NCI-H2029 treated with DMSO at 0.1 percent for 48 hours (cell line): ENCODE results near the gene DMRTB1.

Experiments
- DNase-seq: peaks from one replicate; lab custom pipeline; 2025; lab: John Stamatoyannopoulos, UW

Gene DMRTB1

DNA sequence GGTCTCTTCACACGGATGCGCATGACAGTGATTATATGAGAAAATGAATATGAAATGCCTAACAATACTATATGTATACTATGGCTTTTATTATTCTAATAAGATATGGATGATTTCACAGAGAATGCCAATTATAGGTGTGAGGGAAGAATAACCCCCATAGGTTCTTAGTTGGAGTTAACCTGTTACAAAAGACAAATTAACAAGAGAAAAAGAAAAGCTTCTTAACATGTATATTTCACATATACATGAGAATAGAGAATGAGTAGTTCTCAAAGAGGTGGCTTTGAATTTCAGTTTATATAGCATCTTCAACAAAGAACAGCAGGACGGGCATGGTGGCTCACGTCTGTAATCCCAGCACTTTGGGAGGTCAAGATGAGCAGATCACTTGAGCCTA lies 24.0 kb upstream of the DMRTB1 start:
- DNase-seq = no peak

DNA sequence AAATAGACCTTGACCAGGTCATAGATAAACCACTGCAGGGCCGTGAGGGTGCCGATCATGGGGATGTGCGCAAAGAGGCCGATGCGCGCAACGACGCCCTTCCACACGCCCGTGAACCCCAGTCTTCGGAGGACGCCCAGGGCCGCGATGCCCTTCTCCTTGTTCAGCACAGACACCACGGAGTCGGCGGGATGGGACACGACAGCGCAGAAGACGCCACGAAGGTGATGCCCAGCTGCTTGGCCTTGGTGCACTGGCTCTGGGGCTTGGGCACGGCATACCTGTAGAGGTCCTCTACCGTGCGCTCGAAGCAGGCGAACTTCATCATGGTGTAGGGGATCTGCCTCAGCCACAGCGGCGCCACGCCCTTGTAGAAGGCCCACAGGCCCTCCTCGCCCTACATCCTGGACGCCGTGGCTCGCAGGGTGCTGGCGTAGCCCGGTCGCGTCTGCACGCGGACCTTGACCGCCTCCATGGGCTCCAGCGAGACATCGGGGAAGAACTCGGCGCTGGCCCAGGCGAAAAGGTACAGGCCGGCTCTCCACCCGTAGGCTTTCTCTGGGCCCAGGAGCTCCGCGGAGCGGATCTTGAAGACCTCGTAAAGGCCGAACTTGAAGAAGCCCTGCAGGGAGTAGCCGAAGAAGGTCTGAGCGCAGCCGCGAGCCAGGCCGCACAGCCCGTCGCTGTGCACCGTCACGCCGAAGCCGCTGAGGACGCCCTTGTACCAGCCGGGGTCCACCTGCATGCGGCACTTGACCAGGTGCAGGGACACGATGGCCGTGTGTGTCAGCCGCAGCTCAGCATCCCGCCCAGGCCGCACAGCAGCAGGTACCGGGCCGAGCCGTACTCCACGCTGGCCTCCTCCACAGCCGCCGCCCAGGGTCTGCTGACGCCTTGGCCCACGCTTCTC lies 20.5 kb upstream of the DMRTB1 start:
- no peak for DNase-seq

DNA sequence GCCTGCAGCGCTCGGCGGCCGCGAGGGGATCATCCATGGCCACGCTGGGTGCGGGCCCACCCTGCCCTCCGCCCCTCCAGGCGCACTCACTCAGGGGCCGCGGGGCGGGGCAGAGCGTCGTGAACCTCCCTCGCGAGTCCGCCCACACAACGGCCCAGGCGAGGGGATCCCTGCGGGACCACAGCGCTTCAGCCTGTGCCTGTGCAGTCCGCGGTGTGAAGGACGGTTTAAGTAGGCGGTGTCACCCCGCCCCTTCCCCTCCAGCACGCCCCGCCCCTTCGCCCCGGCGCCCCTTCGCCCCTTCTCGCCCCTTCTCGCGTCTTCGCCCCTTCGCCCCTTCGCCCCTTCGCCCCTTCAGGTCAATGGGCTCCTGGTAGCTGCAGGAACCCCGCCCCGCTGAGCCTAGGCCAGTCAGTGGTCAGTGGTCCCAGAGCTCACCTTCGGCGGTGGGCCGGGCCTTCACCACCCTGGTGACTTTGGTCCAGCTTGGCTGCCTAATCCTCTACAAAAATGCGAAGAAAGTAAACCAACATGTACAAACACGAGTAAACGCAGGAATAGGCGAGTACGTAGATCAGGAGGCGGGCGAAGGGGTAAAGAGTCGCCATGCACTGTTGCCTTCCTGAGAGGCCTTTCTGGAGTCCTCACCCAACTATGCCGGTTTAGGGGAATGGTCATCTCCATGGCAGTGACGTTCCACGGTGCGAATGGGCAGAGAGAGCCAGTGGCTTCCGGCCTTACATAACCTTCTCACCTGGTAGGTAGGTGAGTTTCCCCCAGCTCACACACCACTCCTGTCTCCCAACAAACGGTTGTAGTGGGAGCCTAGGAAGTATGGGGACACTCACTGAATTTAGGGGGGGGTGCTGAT lies 19.6 kb upstream of the DMRTB1 start:
- no peak for DNase-seq

DNA sequence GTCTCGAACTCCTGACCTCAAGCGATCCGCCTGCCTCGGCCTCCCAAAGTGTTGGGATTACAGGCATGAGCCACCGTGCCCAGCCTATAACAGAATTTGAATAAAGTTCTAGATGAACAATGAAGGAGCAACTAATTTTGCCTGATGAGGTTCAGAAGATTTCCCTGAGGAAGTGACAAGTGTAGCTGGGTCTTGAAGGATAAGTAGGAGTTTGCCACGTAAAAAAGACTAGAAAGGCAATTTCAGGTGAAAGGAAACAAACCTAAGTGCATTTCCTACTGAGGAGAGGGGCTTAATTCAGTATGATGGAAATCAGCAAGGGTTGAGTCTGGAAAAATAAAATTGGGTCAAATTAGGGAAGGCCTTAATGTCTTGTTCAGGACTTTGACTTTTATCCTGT lies 18.6 kb upstream of the DMRTB1 start:
- DNase-seq = no peak

DNA sequence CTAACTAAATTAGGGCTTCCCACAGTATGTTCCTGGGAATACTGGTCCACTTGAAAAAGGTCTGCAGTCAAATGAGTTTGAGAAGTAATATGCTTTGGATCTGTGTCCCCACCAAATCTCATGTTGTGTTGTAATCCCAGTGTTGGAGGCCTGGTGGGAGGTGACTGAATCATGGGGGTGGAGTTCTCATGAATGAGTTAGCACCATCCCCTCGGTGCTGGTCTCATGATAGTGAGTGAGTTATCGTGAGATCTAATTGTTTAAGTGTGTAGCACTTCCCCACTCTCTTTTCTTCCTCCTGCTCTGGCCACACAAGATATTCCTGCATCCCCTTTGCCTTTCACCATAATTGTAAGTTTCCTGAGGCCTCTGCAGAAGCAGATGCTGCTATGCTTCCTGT lies 16.9 kb upstream of the DMRTB1 start:
- DNase-seq = no peak

DNA sequence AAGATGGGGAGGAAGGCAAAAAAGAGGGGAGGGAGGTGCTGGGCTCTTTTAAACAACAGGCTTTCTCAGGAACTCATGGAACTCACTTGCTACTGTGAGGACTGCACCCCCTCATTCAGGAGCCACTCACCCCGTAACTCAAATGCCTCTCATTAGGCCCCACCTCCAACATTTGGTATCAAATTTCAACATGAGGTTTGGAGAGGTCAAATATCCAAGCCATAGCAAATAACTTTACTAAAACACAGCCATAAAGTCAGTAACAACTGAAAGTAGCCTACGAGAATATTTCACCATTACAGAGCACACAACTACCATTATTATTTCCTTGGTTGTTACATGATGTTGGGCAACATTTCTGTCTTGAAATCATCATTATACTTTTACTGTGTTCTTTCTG lies 13.1 kb upstream of the DMRTB1 start:
- no peak for DNase-seq

DNA sequence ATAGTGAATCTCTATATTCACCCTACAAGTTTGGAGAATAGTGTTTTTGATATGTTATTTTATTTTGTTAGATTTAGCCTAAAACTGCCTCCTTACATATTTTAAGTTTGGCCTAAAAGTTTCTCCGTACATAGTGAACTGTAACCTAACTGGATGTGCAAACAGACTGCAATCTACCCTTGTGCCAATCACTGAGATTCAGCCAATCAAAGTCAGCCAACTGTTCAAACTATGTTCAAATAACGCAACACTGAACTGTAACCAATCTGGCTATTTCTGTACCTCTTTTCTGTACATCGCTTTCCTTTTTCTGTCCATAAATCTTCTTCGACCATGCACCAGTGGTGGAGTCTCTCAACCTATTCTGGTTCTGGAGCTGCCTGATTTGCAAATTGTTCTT lies 11.8 kb upstream of the DMRTB1 start:
- no peak for DNase-seq

DNA sequence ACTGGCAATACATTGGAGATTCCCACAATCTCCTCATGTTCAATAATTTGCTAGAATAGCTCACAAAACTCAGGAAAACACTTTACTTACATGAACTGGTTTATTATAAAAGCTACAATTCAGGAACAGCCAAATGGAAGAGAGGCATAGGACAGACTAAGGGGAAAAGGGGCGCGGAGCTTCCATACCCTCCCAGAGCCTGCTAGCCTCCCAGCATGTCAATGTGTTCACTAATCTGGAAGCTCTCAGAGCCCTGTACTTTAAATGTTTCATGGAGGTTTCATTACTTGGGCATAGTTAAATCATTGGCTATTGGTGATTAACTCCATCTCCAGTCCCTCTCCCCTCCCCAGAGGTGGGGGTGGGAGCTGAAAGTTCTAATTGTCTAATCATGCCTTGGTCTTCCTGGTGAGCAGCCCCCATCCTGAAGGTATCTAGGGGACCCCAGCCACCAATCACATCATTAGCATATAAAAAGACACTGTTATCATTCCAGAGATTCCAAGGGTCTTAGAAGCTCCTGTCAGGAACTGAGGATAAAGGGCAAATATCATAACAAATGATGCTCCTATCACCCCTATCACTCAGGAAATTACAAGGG lies 10.9 kb upstream of the DMRTB1 start:
- no peak for DNase-seq

DNA sequence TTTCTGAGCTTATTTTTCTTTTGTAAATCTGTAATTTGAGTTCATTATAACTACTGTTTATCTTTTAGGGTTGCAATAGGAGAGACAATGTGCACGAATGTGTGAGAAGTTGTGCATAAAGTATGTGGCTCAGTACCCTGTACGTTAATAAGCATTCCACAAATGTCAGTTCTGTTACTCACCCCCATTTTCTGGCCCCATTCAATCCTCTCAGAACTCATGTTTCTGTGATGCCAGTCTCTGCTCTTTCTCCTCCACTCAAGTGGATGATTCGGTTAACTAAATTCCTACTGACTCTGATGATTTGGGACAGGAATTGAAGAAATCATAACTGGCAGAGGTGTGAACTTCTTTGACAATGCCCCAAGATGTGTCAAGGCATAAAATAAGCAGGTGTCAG lies 10.2 kb upstream of the DMRTB1 start:
- DNase-seq = no peak

DNA sequence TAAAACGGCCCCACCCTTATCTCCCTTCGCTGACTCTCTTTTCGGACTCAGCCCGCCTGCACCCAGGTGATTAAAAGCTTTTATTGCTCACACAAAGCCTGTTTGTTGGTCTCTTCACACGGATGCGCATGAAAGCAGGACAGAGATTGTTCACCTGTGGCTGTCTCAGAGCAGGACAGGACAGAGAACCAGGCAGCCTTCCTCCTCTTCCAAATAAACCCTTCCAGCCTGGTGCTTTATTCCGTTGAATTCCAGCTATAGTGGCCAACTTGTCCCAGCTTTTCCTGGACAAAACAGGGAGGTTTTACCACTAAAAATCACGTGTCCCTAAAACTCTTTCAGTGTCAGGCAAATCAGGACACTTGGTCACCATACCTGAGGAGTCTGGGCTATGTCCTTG lies 9.5 kb upstream of the DMRTB1 start:
- DNase-seq = no peak

DNA sequence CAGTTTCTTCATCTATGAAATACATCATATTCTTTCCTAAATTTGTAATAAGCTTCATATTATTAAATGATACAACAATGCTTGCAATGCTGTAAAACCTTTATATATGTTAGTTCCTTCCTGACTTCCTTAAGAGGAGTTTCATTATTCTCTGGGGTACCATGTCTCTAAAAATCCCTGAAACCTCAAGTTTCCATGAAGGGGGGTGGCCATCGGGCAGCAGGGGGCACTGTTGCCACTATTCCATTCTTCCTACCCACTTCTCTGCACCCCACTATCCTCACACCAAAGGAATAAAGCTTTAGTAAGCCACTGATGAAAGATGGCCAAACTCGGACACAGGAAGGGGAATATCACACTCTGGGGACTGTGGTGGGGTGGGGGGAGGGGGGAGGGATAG lies 9.0 kb upstream of the DMRTB1 start:
- no peak for DNase-seq

DNA sequence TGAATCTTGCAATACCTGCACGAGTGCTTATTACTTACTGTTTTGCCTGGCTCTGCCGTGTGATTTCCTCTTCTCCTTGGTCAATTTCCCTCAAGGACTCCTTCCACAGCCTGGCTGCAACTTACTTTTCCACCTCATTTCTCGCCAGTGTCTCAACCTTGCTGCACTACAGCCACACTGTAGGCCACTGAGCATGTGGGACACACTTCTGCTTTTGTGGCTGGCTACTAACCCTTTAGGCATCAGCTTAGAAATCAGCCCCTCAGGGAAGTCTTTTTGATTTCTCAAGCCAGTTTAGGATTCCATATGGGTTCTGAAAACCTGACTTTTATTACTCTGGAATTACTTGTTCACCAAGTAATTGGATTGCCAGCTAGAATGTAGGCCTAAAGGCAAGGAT lies 5.2 kb upstream of the DMRTB1 start:
- DNase-seq = no peak

DNA sequence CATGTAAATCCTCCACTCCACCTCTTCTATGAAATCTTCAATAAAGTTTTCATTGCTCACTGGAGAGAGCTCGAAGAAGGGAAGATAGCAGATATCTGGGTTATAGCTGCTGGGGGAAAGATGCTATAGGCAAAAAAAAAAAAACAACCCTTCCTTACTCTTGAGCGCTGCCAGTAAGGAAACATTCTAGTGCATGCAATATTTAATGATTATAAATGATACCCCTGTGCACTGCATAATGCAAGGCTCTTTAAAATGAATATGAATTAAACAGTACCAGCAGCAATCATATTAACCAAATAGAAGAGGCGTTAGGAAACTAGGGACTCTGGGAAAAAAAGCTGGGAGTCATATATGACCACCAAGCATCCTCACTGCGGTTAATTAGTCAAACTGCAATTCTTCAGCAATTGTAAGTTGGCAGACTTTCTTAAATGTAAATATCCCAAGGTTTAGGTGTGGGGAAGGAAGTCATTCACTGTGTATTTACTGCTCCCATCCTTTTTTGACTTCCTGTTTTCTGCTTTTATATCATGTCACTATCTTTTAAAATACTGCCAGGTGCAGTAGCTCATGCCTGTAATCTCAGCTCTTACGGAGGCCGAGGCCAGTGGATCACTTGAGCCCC lies 3.7 kb upstream of the DMRTB1 start:
- DNase-seq = no peak

DNA sequence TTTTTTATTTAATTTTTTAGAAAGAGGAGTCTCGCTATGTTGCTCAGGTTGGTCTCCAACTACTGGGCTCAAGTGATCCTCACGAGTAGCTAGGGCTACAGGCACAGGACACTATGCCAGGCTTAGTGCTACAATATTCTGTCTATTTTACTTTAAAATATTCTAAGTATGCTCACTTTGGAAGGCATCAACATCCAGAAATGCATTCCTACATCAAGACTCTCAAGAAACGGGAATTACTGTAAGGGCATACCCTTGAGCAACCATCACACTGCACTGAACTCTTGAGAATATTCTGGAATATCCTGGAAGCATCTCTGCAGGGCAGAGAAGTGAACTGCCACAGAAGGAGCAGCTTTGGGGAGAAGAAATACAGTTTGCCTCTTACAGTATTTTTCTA lies 565 bp upstream of the DMRTB1 start:
- no peak for DNase-seq

DNA sequence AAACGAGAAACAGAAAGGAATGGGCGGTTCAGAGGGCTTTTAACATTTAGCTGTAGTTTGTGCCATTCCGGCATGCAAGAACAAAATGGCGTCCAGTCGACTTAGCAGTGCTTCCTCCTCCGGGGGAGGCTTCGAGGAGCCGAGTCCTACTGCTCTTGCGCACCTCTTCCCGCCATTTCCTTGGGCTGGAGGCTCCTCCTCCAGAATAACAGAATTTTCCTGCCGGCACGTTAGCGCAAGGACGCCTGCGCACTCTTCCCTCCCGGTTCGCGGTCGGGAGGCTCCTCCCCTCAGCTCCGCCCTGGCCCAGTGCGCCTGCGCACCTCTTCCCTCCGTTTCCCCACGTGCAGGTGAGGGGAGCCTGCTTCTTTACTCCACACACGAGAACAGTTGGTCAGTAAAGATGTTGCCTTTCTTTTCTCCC lies 1.0 kb downstream of the DMRTB1 start:
- no peak for DNase-seq

DNA sequence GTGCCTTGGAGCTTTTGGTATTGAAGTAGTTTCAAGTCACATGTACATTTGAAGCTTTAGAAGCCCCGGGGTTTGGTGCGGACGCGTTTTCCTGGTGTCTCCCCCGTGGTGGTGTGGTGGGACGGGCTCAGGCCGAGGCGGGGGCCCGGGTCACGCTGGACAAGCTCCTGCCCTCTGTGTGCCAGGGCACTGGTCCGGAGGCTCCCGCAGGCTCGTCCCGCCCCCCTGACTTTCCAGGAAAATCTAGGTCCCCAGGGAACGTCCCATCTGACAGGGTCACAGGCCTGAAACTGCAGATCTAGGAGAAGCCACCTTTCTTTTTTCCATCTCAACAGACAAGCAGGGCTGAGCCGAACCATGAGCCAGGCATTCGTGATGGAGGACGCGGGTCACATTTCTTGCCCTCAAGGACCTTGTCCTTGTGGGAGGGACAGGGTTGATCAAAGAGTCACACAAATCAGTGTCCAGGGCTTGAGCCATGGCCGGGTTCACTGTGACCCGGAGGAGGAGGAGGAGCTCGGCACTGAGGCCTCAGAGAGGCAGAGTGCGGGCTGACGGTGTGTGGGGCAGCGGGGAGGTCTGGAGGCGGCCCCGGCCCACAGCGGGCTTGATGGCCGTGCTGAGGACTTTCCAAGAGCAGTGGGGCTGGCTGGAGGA lies 1.6 kb downstream of the DMRTB1 start:
- DNase-seq = no peak

DNA sequence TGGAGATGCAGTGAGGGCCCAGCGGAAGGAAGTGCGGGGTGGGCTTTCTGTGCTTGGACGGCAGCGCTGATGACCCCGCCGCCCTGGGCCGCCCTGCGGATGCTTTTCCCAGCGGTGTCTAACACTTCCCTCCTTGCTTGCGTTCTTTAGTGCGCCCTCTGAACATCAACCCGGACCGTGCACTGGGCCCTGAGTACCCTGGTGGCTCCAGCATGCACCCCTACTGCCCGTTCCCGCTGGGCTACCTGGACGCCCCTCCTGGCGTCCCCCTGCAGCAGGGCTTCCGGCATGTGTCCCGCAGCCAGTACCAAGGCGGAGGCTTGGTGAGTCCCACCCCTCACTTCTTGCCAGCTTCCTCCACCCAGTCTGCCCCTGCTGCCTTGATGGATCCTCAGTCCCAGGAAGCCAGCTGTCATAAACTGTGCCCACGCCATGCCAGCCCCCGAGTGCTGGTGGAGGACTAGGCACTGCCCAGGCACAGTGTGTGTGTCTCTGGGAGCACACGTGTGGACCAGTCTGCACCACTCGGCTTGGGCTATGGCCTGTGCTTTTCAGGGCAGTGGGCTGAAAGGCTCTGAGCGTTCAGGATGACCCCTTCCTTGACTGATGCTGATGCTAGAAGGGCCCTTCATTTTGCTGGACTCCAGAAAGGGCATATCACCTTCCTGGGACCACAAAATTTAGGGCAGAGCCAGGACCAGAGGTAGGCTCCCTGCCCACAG lies 2.3 kb downstream of the DMRTB1 start:
- no peak for DNase-seq

DNA sequence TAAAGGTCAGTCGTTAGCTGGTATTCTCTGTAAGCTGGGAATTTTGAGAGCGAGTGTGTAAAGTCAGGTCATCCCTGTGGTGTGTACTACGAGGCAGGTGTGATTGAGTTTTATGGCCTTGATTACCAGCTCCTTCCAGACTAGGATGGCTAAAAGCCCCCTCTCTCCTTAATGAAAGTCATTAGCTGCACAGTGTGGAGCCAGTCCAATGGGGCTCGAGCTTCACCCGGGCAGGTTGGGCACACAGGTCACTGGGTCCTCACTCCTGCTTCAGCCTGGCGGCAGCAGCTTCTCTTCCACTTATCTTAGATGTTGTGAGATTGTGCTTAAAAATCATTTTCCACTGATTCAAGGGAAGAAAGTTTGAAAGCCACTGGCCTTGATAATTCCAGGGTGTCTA lies 3.0 kb downstream of the DMRTB1 start:
- no peak for DNase-seq

DNA sequence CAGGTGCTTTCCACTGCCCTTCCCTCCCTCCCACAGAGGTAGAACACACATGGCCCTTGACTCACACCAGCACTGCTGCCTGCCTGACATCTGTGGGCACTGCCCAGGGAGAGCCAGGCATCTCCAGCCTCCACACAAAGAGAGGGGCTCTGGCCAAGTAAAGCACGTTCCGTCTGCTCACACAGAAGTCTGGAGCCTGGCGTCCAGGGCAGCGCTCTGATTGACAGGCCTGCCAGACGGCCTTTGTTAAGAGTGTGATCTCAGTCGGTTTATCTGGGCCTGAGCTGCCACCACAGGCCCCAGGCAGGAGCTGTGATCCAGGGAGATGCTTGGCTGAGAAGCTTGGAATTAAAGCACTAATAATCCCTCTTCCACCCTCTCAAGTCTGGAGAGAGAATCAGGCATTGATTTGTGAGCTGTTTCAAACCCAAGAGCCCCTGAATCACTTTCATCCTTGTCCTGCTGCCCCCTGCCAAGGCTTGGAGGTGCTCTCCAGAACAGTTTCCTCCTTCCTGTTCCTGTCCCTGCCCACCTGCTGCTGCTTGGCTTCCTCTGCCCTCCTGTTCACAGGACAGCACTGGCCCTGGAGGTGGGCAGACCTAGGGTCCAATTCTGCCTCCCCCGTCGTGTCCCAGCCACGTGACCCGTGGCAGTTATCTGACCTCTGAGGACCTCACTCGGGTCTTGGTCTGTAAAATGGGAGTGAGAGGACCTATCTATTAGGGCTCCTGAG lies 3.7 kb downstream of the DMRTB1 start:
- DNase-seq = no peak
